ENCODE results near the gene FRY.

The FRY gene

GRCh38 chr13:32134241-32135055 lies 102.9 kb downstream of the FRY start:
- in situ Hi-C loops (cut with MboI; ENCODE audit: low pct_unique_long_range_greater_than_20kb, low sequenced_read_pairs, unreplicated experiment) = no loop called here
- DNase-seq (ENCODE audit: low spot score) = no peak
- no peak for TF ChIP-seq CTCF (IDR thresholded peaks at IDR 0.05; ENCODE audit: extremely low read depth, insufficient read depth, missing control alignments)

GRCh38 chr13:32135056-32135390 lies 103.4 kb downstream of the FRY start:
- DNase-seq (ENCODE audit: low spot score) = no peak
- no peak for TF ChIP-seq CTCF (IDR thresholded peaks at IDR 0.05; ENCODE audit: extremely low read depth, insufficient read depth, missing control alignments)
- in situ Hi-C loops (cut with MboI; ENCODE audit: low pct_unique_long_range_greater_than_20kb, low sequenced_read_pairs, unreplicated experiment) = no loop called here

- in situ Hi-C loops (cut with MboI; ENCODE audit: low pct_unique_long_range_greater_than_20kb, low sequenced_read_pairs, unreplicated experiment) = no loop called here
- DNase-seq (ENCODE audit: low spot score) = no peak
- no peak for TF ChIP-seq CTCF (IDR thresholded peaks at IDR 0.05; ENCODE audit: extremely low read depth, insufficient read depth, missing control alignments)
Observed at GRCh38 chr13:32135655-32136054, 104.1 kb downstream of the FRY start.

GRCh38 chr13:32136061-32136460 lies 104.5 kb downstream of the FRY start:
- TF ChIP-seq CTCF (IDR thresholded peaks at IDR 0.05; ENCODE audit: extremely low read depth, insufficient read depth, missing control alignments) = no peak
- DNase-seq (ENCODE audit: low spot score) = no peak
- in situ Hi-C loops (cut with MboI; ENCODE audit: low pct_unique_long_range_greater_than_20kb, low sequenced_read_pairs, unreplicated experiment) = no loop called here

GRCh38 chr13:32136716-32137115 lies 105.1 kb downstream of the FRY start:
- TF ChIP-seq CTCF (IDR thresholded peaks at IDR 0.05; ENCODE audit: extremely low read depth, insufficient read depth, missing control alignments) = no peak
- in situ Hi-C loops (cut with MboI; ENCODE audit: low pct_unique_long_range_greater_than_20kb, low sequenced_read_pairs, unreplicated experiment) = no loop called here
- no peak for DNase-seq (ENCODE audit: low spot score)

- in situ Hi-C loops (cut with MboI; ENCODE audit: low pct_unique_long_range_greater_than_20kb, low sequenced_read_pairs, unreplicated experiment) = no loop called here
- no peak for DNase-seq (ENCODE audit: low spot score)
- TF ChIP-seq CTCF (IDR thresholded peaks at IDR 0.05; ENCODE audit: extremely low read depth, insufficient read depth, missing control alignments) = no peak
Observed at GRCh38 chr13:32139251-32139650, 107.7 kb downstream of the FRY start.

Measured in GM13977 (cell line).